Measurements from ENCODE around the gene RGS3. TPM values are rescaled to one million over a fixed set of nuclear protein-coding genes. Genes with fewer than 3 reads are reported as not detected.

RGS3 gene
- total RNA-seq, 2 donors from 2014 or later: 25.7 to 96.9 TPM

DNA sequence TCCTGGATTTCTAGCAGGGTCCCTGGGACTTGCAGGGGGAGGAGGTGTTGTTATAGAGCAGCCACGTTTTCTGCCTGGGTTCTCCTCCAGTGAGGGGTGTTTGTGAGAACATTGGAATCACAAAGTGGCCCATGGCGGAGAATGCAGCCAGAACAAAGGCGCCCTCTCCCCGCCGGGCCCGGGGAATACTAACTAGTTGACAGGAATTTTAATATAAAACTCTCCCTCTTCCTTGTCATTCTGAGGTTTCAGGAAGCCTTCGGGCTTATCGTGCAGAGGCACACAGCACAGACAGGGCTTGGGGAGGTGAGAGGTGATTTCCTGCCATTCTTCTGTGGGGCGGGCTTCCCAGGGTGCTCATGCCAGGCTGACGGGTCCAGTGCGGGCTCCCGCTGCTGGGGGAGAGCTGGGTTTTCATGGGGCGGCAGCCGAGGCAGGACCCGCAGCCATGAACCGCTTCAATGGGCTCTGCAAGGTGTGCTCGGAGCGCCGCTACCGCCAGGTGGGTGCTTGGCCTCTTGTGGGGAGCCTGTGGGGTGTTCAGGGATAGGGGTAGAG lies 37.7 kb downstream of the RGS3 start:
- WGBS, 2 donors: 82 to 87% methylated on average over 10 to 19 of the region's 20 CpGs
- Histone ChIP-seq H3K27ac (peak overlapping the region in 2 of 4 donors; percentile 3 to 42), H3K36me3 (replicated peaks in 1 of 2; ENCODE audit: insufficient read depth in 1 of 2, low read depth in 2 of 2) (no peaks in the 10 kb centered on the region), H3K27me3 (no peaks in the 10 kb centered on the region), H3K9me3 (no peaks in the 10 kb centered on the region), H3K4me1 (no peaks in the 10 kb centered on the region), H3K4me3 (no peak overlapping the region)
- no peak for DNase-seq
- ATAC-seq: peak; percentile 30
- TF ChIP-seq POLR2A (IDR thresholded peaks at IDR 0.05): peak in 1 of 3 donors; percentile 40
- TF ChIP-seq, protein P1, sequence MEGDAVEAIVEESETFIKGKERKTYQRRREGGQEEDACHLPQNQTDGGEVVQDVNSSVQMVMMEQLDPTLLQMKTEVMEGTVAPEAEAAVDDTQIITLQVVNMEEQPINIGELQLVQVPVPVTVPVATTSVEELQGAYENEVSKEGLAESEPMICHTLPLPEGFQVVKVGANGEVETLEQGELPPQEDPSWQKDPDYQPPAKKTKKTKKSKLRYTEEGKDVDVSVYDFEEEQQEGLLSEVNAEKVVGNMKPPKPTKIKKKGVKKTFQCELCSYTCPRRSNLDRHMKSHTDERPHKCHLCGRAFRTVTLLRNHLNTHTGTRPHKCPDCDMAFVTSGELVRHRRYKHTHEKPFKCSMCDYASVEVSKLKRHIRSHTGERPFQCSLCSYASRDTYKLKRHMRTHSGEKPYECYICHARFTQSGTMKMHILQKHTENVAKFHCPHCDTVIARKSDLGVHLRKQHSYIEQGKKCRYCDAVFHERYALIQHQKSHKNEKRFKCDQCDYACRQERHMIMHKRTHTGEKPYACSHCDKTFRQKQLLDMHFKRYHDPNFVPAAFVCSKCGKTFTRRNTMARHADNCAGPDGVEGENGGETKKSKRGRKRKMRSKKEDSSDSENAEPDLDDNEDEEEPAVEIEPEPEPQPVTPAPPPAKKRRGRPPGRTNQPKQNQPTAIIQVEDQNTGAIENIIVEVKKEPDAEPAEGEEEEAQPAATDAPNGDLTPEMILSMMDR (IDR thresholded peaks at IDR 0.05): no peak
- intact Hi-C loops (cut with DNase I): no loop called here

DNA sequence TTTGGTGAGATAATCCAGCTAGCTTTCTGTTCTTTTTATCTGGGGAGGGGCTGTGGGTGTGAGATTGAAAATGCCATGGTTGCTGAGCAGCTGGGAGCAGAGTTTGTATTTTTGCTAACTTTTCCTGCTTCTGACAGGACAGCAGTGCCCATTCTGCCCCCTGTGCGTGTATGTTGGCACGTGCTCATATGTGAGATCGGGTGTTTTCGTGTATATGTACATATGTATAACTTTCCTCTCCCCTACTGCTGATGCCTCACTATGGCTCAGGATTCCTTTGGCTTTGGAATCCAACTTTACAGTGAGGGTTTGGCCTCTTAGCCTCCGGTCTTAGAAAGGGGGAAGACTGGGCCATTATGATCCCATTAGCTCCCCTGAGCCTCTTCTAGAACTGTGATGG lies 38.3 kb downstream of the RGS3 start:
- DNase-seq (no peak), ATAC-seq (no peak)
- Histone ChIP-seq H3K36me3 (replicated peaks in 1 of 2; ENCODE audit: insufficient read depth in 1 of 2, low read depth in 2 of 2) (no peaks in the 10 kb centered on the region), H3K4me3 (no peak overlapping the region), H3K27ac (peak overlapping the region in 2 of 4 donors; percentile 3 to 42), H3K9me3 (no peaks in the 10 kb centered on the region), H3K4me1 (no peaks in the 10 kb centered on the region), H3K27me3 (no peaks in the 10 kb centered on the region)
- 86 to 92% methylated on average over 5 of the region's 5 CpGs for WGBS, 2 donors
- TF ChIP-seq, protein P1 (IDR thresholded peaks at IDR 0.05): no peak
- no peak for TF ChIP-seq POLR2A (IDR thresholded peaks at IDR 0.05)
- intact Hi-C loops (cut with DNase I): no loop called here

DNA sequence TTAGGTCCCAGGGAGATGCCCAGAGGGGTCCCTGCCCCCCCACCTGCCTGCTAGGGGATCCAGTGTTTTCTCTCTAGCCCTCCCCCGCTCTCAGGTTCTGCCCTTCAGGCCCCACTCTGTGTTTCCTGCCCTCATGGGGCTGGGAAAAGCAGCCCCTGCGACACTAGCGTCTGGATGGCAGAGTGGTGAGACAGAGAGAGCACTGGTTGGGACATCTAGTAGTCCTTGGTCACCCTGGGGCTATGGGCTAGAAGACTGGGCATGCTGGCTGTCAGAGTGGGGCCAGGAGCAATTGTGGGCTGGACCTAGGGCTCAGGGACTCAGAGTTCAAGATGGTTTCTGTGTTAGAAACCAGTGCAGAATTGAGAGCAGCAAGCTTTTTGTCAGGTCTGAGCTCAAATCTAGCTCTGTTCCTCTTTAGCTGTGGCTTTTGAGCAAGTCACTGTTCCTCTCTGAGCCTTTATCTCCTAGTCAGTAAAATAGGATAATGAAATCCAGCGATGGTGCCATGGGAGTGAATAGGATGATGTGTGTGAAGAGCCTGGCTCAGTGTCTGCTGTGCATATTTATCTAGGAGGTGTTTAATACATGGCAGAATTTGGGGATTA lies 39.0 kb downstream of the RGS3 start:
- Histone ChIP-seq H3K4me3 (no peak overlapping the region), H3K27me3 (no peaks in the 10 kb centered on the region)
- WGBS, 2 donors: 86 to 98% methylated on average over 4 of the region's 4 CpGs

GRCh38 chr9:113503131-113503541 lies 39.6 kb downstream of the RGS3 start:
- Histone ChIP-seq H3K9me3 (no peaks in the 10 kb centered on the region), H3K4me1 (peaks cover 4% of the 10 kb centered on the region), H3K27ac (peak overlapping the region in 2 of 4 donors; percentile 2 to 17), H3K36me3 (replicated peaks in 1 of 2; ENCODE audit: insufficient read depth in 1 of 2, low read depth in 2 of 2) (no peaks in the 10 kb centered on the region), H3K4me3 (no peak overlapping the region), H3K27me3 (no peaks in the 10 kb centered on the region)
- DNase-seq (no peak), ATAC-seq (no peak)
- intact Hi-C loops (cut with DNase I): no loop called here
- TF ChIP-seq, protein P1 (IDR thresholded peaks at IDR 0.05): no peak
- no peak for TF ChIP-seq POLR2A (IDR thresholded peaks at IDR 0.05)
- 83 to 98% methylated on average over 7 to 8 of the region's 8 CpGs for WGBS, 2 donors

More for the DNA sequence above, 39.0 kb downstream of the RGS3 start:
- no peaks in the 10 kb centered on the region for H3K36me3 ChIP-seq (replicated peaks in 1 of 2; ENCODE audit: insufficient read depth in 1 of 2, low read depth in 2 of 2)
- H3K27ac ChIP-seq: no peak overlapping the region
- ATAC-seq (no peak), DNase-seq (no peak)
- H3K4me1 ChIP-seq: no peaks in the 10 kb centered on the region
- intact Hi-C loops (cut with DNase I): no loop called here
- H3K9me3 ChIP-seq: no peaks in the 10 kb centered on the region
- TF ChIP-seq, protein P1 (IDR thresholded peaks at IDR 0.05): no peak
- TF ChIP-seq POLR2A (IDR thresholded peaks at IDR 0.05): no peak
